OCI-LY1 (cell line): ENCODE results near the gene TUT1.
A peak's percentile ranks its signal among the peaks of the same experiment; 100 is the strongest.

Experiments used
- H2AFZ ChIP-seq: fragments of 200-600 bp; sonication (generic), shearing (Covaris generic); 2 replicates; pipeline ENCODE4 v1.6.0; 2014; ENCODE audit warnings: antibody characterized with exemption, mild to moderate bottlenecking, low read length
- H3F3A ChIP-seq: fragments of 200-600 bp; sonication (generic), shearing (Covaris generic); 2 replicates; pipeline ENCODE4 v1.6.0; 2014; ENCODE audit warnings: mild to moderate bottlenecking, antibody characterized with exemption, low read length, moderate library complexity; ENCODE audit not compliant: insufficient read depth
- H3K27ac ChIP-seq: fragments of 200-600 bp; sonication (generic); 2 replicates; pipeline ENCODE4 v1.5.1; 2014; ENCODE audit warnings: low read length, mixed run types, mild to moderate bottlenecking, low read depth; ENCODE audit not compliant: poor library complexity, severe bottlenecking
- H3K27me3 ChIP-seq: fragments of 200-600 bp; sonication (generic); 2 replicates; pipeline ENCODE4 v1.6.0; 2014; ENCODE audit warnings: antibody characterized with exemption, mild to moderate bottlenecking, low read length, moderate library complexity; ENCODE audit not compliant: insufficient read depth
- H3K36me3 ChIP-seq: fragments of 200-600 bp; sonication (generic); 2 replicates; pipeline ENCODE4 v1.6.1; 2014; ENCODE audit warnings: mild to moderate bottlenecking, antibody characterized with exemption, low read length, moderate library complexity, mixed read lengths; ENCODE audit not compliant: insufficient read depth
- H3K4me1 ChIP-seq: fragments of 200-600 bp; sonication (generic); 2 replicates; pipeline ENCODE4 v1.5.1; 2014; ENCODE audit warnings: mild to moderate bottlenecking, low read length, moderate library complexity; ENCODE audit not compliant: insufficient read depth, severe bottlenecking
- H3K4me2 ChIP-seq: fragments of 200-600 bp; sonication (generic), shearing (Covaris generic); 2 replicates; pipeline ENCODE4 v1.6.1; 2014; ENCODE audit warnings: low read length
- H3K4me3 ChIP-seq: fragments of 200-600 bp; sonication (generic); 2 replicates; pipeline ENCODE4 v1.5.1; 2014; ENCODE audit warnings: low read length, low read depth, mild to moderate bottlenecking, mixed read lengths; ENCODE audit not compliant: poor library complexity, severe bottlenecking
- H3K79me2 ChIP-seq: fragments of 200-600 bp; shearing (Covaris generic); 2 replicates; pipeline ENCODE4 v1.6.1; 2016; ENCODE audit warnings: mixed run types, low read length, mixed read lengths; ENCODE audit not compliant: insufficient read depth
- H3K9ac ChIP-seq: fragments of 200-600 bp; sonication (generic), shearing (Covaris generic); 2 replicates; pipeline ENCODE4 v1.6.1; 2014; ENCODE audit warnings: mild to moderate bottlenecking, low read length, mixed read lengths
- H3K9me2 ChIP-seq: fragments of 200-600 bp; sonication (generic), shearing (Covaris generic); 2 replicates; pipeline ENCODE4 v1.6.1; 2014; ENCODE audit warnings: low read depth, mild to moderate bottlenecking, low read length, mixed read lengths
- H3K9me3 ChIP-seq: fragments of 200-600 bp; shearing (Covaris generic); 2 replicates; pipeline ENCODE4 v1.6.1; 2014; ENCODE audit warnings: low read length, mixed read lengths
- H4K20me1 ChIP-seq: fragments of 200-600 bp; sonication (generic), shearing (Covaris generic); 2 replicates; pipeline ENCODE4 v1.6.0; 2016; ENCODE audit warnings: mild to moderate bottlenecking, low read length; ENCODE audit not compliant: insufficient read depth
- EZH2 ChIP-seq: fragments of 200-600 bp; sonication (generic), shearing (Covaris generic); IDR thresholded peaks from 2 replicates; pipeline ENCODE4 v1.8.0; 2017; ENCODE audit warnings: borderline replicate concordance, mixed run types, mild to moderate bottlenecking, antibody characterized with exemption, low read length, moderate library complexity, mixed read lengths
- TF ChIP-seq, protein P1 (sequence below): fragments of 200-600 bp; sonication (generic), shearing (Covaris generic); IDR thresholded peaks from 2 replicates; pipeline ENCODE4 v1.5.1; 2017; ENCODE audit warnings: mild to moderate bottlenecking, antibody characterized with exemption, low read length, moderate library complexity, mixed read lengths

TUT1 gene

DNA sequence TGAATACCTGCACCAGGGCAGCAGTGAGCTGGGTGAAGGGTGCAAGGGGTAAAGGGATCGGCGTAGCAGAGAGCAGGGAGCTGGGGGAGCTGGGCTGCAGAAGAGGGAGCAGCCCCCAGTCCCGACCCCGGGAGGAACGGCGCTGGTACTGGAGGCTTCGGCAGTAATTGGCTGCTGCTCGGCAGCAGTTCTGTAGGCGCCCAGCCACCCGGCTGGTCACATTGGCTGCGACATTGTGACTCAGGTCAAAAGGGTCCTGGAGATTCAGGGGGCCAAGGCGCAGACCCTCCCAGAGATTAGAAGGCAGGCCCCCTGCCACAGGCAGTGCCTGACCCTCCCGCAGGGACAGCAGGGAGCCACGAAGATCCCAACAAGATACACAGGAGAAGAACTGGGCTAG is 15.5 kb downstream of the TUT1 start:
- Histone ChIP-seq H3K27me3 (no peaks in the 10 kb centered on the region), H3K4me2 (peak overlapping the region; percentile 93; the same call in 1 of the 2 replicates), H2AFZ (no peak overlapping the region), H3K27ac (no peak overlapping the region), H3K79me2 (peaks cover 21% of the 10 kb centered on the region), H3K9me2 (no peaks in the 10 kb centered on the region), H4K20me1 (no peaks in the 10 kb centered on the region), H3K9me3 (no peaks in the 10 kb centered on the region), H3F3A (no peaks in the 10 kb centered on the region), H3K36me3 (peaks cover 68% of the 10 kb centered on the region), H3K4me1 (peaks cover 28% of the 10 kb centered on the region), H3K9ac (no peak overlapping the region; the same call in 1 of the 2 replicates), H3K4me3 (no peak overlapping the region)
- TF ChIP-seq, protein P1, sequence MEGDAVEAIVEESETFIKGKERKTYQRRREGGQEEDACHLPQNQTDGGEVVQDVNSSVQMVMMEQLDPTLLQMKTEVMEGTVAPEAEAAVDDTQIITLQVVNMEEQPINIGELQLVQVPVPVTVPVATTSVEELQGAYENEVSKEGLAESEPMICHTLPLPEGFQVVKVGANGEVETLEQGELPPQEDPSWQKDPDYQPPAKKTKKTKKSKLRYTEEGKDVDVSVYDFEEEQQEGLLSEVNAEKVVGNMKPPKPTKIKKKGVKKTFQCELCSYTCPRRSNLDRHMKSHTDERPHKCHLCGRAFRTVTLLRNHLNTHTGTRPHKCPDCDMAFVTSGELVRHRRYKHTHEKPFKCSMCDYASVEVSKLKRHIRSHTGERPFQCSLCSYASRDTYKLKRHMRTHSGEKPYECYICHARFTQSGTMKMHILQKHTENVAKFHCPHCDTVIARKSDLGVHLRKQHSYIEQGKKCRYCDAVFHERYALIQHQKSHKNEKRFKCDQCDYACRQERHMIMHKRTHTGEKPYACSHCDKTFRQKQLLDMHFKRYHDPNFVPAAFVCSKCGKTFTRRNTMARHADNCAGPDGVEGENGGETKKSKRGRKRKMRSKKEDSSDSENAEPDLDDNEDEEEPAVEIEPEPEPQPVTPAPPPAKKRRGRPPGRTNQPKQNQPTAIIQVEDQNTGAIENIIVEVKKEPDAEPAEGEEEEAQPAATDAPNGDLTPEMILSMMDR: no peak
- TF ChIP-seq EZH2: no peak

- Histone ChIP-seq H3K79me2 (peaks cover 21% of the 10 kb centered on the region), H3K4me3 (peak overlapping the region; percentile 77), H3K4me2 (peak overlapping the region; percentile 93), H3K36me3 (peaks cover 70% of the 10 kb centered on the region), H3K9ac (peak overlapping the region; percentile 78), H3F3A (no peaks in the 10 kb centered on the region), H3K4me1 (peaks cover 28% of the 10 kb centered on the region), H3K27me3 (no peaks in the 10 kb centered on the region), H3K9me2 (no peaks in the 10 kb centered on the region), H3K9me3 (no peaks in the 10 kb centered on the region), H3K27ac (peak overlapping the region; percentile 56), H2AFZ (no peak overlapping the region), H4K20me1 (no peaks in the 10 kb centered on the region)
- TF ChIP-seq, protein P1: no peak
- no peak for TF ChIP-seq EZH2
These were observed 16.2 kb downstream of the TUT1 start for GRCh38 chr11:62575156-62575555.

DNA sequence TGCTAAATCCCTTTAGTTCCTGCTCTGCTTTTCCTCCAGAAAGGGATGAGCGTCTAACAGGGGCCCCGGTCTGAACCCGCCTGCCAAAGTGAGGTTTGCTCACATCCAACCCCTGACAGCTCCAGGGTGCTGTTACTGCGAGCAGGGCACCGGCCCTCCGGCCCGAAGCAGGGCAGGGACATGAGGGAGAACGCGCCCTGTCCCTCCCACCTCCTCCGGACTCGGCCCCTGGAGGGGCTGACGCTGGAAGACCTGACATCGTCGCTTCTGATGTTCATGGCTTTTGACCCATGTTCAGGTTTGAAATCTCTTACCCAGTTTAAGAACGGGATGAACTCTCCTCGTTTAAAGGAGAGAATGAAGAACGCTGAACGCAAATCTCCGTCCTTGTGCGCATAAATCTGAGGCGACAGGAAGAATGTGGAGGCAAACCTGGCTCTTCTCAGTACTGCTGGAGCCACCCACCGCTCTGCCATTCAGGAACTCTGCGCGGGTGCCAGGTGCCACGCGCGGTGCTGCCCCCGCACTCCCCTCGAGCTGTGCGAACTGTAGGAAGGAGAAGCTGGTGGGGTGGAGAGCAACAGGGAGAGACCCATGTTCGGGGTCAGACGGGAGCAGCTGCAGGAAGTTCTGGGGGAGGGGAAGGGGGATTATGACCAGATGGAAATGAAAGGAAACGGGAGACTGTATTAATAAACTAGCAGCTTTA is 16.8 kb downstream of the TUT1 start:
- Histone ChIP-seq H3K36me3 (peaks cover 74% of the 10 kb centered on the region), H3K4me3 (peak overlapping the region; percentile 77)

More for the DNA sequence above, 16.8 kb downstream of the TUT1 start:
- TF ChIP-seq EZH2: no peak
- TF ChIP-seq, protein P1: no peak
- H3K4me2 ChIP-seq: peak overlapping the region; percentile 93
- H3K27ac ChIP-seq: peak overlapping the region; percentile 56
- no peaks in the 10 kb centered on the region for H4K20me1 ChIP-seq
- peaks cover 28% of the 10 kb centered on the region for H3K4me1 ChIP-seq
- no peaks in the 10 kb centered on the region for H3K27me3 ChIP-seq
- no peaks in the 10 kb centered on the region for H3K9me3 ChIP-seq
- no peaks in the 10 kb centered on the region for H3F3A ChIP-seq
- H3K79me2 ChIP-seq: peaks cover 21% of the 10 kb centered on the region
- no peak overlapping the region for H2AFZ ChIP-seq
- H3K9ac ChIP-seq: peak overlapping the region; percentile 78
- no peaks in the 10 kb centered on the region for H3K9me2 ChIP-seq
